Dermis microvascular lymphatic vessel endothelial cell (primary cell): ENCODE measurements around the gene IL13RA2. TPM values are rescaled to one million over a fixed set of nuclear protein-coding genes. Genes with fewer than 3 reads are reported as not detected.

Source experiments
- DNase-seq, 2 donors: peaks; one replicate each; pipeline versions ENCODE4 v3.0.0 to v3.0.0-alpha.2; 2010; ENCODE audit warnings: low read depth in 2 of 2
- total RNA-seq: library from RNA; depleted of rRNA; stranded (reverse); fragments of >200 nt; gene quantifications from 2 replicates; pipeline ENCODE4 v1.2.1, GENCODE V29; 2014

The IL13RA2 gene
- total RNA-seq, 1 donor from 2014 or later = 1.0 TPM

DNA sequence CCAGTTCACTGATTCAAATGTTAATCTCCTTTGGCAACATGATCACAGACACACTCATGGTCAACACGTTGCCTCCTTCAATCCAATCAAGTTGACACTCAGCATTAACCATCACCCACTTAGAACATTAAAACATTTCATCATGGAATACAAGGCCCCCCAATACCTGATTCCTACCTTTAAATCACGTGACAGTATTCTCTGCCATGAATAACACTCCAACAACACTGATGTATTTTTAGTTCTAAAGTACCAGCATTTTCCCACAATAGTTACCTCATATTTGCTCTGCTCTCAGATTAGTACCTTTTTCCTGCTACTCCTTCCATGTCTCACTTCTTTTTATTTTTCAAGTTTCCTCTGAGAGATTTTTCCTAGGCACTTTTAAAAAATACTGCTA, 19.6 kb downstream of the IL13RA2 start:
- no peak for DNase-seq

DNA sequence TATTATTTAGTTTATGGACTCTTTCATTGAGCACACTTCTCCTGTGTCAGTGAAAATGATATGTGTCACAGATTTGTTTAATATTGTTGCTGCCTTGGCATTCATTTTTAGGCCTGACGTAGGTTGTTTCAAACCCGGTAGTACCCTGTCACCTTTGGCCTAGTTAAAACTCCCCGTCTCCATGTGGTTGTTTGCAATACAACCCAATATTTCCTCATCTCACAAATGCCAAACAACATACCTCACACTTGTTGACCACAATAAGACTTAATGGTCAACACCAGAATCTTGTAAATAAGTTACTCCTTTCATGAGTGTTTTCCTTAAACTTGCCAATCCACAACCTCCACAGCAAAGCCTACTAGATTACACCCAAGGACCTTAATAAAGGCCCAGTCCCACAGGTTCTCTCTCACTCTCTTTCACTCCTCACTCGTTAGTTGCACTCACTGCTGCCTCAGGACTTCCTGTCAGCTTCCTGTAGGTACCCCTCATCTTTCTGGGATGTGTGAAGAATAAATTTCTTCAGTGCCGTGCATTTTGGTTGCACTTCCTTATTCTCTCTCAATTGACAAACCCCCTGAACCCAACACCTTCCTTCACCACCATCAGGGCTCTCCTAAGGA, 31.3 kb downstream of the IL13RA2 start:
- DNase-seq = no peak

DNA sequence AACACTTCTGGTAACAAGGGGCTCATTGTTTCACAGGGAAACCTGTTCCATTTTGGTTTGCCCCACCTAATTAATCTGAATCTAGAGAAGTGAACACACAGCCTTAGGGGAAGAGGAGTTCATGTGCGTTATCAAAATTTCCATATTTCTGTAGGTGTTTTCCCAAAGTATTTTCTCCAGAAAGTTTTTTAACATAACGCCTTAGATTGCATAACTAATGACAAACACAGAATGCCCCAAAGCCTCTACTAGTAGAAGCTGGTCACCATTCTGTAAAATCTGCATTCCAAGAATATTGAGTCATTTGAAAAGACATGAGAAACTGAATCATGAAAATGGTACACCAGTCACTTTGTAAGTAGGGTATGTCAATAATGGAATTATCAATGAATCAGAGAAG, 41.1 kb downstream of the IL13RA2 start:
- DNase-seq = no peak

DNA sequence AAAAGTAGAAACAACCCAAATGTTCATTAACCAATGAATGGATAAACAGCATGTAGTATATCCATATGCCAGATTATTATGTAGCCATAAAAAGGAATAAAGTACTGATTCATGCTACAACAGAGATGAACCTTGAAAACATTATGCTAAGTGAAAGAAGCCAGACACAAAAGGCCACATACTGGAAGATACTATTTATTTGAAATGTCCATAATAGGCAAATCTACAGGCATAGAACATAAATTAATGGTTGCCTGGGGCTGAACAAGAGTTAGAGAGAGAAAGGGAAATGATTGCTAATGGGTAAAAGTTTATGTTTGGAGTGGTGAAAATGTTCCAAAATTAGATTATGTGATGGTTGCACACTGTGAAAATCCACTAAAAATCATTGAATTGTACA, 44.4 kb downstream of the IL13RA2 start:
- DNase-seq = no peak

DNA sequence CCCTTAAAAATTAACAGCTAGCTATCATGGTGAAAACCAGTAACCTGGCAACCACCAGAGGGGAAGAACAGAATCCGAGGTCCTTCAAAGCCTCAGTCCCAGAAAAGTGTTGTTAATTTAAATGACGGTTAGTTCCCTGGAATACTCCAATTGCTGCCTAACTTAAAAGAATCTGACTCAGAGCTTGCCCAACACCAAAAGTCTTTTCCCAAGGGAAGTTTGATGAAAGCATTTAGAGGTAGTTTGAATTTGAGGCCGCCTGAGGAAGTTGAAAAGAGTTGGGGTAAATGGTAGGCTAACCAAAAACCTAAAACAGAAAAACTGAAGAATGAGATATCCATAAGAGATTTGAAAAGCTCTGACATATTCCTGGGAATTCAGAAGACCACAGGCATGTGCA, 46.6 kb downstream of the IL13RA2 start:
- no peak for DNase-seq

DNA sequence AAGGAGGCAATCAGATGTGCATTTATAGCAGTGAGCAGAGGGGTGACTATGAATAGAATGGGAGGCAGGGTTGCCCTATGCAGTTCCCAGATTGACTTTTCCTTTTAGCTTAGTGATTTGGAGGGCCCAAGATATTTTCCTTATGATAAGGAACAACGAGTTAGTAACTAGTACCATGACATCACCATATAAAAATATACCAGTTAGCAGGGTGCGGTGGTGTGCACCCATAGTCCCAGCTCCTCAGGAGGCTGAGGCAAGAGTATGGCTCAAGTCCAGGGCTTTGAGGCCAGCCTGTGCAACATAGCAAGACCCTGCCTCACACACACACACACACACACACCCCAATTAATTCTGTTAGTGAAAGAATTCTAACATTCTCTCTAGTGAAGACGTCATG, 53.0 kb downstream of the IL13RA2 start:
- no peak for DNase-seq

DNA sequence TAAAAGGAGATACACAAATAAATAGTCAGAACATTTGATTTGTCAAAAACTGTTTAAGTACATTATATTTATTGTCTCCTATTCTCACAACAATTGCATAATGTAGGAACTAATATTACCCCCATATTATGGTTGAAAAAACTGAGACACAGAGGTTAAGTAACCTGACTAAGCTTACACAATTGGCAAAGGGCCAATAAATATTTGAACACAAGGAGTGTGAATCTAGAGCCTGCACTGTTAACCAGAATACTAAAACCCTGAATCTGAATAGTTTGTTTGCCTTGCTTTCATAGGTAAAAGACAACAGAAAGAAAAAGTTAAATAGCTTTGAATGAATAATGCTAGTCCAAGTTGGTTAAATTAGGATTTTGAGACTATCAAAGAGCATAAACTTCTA, 55.2 kb downstream of the IL13RA2 start:
- no peak for DNase-seq

DNA sequence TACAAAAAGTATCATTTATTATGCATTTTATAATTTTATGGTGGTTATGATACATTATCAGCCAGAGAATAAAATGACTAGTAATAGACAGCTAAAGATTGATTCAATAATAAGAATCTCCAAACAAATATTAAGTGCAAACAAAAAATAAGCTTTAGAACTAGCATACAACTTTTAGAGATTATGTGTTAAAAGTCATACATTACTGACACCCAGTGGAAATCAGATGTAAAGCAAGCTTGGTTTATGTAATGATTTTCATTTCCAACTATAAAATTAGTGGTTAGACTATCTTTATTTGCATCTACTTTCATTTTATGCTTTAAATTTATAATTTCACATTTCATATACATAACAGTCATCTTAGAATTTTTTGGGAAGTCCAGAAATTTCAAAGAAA, 57.7 kb downstream of the IL13RA2 start:
- peak; percentile 6 to 7 for DNase-seq

Other genes starting within 250 kb of the IL13RA2 start
- not detected in 2 replicates for gene RBMXL3, start 171.8 kb upstream of the IL13RA2 start, total RNA-seq
- gene LRCH2, start 216.5 kb upstream of the IL13RA2 start, total RNA-seq = 7.6 and 10.6 TPM in 2 replicates